Stimulated activated CD4-positive, alpha-beta T cell treated with anti-CD3 and anti-CD28 coated beads, TNF-alpha, amount 100 ng/mL, for 24 hours (primary cell): ENCODE results near the gene IL17RD.

Experiments
- DNase-seq, 3 experiments: peaks; one replicate each; pipeline ENCODE4 v3.0.0-alpha.2; 2020; ENCODE audit warnings: low read depth in 3 of 3

IL17RD gene

DNA sequence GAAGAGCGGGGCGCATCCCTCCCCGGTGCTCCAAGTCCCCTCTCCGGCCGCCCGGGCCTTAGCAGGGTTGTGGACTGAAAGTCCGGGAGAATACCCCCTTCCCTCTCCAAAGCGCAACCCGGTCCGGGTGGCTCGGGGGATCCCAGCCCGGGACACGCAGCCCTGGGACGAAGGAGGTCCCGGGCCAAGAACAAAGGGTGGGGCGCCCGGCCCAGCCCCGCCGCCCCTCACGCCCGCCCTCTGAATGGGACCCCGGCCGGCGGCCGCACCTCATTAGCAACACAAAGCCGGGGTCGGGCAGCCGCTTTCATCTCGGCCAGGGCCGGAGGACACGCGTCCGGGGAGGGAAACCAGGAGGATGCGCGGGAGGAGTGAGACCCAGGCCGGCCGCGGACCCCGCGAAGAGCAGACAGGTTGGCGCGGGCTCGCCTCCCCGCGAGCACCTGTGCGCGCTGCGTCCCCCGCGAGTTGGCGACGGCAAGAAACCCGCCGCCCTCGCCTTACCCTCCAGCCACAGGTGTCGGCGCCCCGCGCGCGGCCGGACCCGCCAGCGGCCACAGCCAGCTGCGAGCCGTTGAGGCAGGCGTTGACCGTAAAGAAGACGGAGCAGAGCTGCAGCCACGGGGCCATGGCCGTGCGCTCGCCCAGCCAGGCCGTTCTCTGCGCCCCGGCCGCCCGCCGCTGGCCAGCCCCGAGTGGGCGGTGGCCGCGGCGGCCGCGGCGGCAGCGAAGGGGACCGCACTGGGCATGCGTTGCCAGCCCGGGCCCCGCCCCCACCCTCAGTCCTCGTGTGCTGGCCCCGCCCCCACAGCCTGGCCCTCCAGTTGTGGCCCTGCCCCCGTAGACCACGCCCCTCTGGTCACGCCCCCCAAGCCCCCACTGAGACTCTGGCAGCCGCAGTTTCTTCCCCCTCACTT, at the start of gene IL17RD:
TSS of gene IL17RD (minus strand) at position 697 of the 917 bp plus-strand sequence. CDS start at position 630, 67 bp downstream.
- DNase-seq: peak in 2 of 3 experiments; percentile 33 to 68

DNA sequence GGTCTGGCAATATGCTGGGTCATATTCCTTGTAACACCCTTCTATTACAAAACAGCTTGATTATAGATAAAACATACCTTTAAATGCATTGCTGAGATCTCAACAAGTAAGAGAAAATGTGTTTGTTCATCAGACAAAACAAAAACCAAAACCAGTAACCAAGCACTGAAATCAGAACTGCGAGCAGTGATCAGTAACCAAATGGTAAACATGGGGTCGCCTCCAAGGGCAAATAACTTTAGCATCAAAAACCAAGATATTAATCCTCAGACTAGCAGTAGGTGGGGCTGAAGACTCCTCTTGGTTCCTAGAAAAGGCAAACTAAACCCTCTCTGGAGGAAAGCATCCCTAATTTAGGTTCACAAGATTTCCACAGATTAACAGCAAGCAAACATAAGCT, 41.3 kb upstream of the IL17RD start:
- no peak for DNase-seq

DNA sequence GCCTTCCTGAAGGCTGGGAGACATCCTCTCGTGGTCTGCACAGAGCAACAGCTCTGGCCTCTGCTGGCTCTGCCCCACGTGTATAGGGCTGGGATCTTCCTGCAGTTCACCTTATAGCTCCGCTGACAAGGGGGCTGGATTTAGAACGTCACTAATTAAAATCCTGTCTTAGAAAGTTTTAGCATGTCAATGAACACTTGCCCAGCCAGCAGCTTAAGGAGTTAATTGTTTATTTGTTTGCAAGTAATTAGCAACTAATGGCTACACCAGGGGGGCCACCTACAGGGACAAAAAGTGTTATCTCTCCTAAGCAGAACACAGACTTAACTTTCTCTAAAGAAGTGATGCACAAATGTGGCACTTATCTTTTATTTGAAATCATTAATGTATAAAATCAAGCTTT, 34.7 kb upstream of the IL17RD start, which contains the start of gene HESX1:
TSS of gene HESX1 (minus strand) at position 84 of the 403 bp plus-strand sequence. CDS start at position 24, 60 bp downstream.
- DNase-seq: no peak

DNA sequence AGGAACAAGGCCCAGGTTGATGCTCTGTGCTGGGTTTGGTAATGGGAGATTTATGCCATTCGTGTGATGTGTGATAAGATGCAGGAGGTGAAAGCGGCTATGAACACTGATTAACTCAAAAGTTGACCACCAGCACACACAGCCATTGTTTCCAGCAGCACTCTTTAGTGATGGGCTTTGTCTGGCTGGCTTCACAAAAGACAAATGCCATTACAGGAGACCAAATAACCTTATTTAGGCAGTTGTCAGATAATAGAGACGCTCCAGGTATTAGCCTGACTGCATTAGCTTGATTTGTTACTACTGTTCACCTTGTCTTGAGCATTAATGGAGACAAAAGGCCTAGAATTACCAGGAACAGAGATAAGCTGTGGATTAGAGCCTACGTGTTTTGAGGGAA, 29.5 kb upstream of the IL17RD start:
- no peak for DNase-seq

DNA sequence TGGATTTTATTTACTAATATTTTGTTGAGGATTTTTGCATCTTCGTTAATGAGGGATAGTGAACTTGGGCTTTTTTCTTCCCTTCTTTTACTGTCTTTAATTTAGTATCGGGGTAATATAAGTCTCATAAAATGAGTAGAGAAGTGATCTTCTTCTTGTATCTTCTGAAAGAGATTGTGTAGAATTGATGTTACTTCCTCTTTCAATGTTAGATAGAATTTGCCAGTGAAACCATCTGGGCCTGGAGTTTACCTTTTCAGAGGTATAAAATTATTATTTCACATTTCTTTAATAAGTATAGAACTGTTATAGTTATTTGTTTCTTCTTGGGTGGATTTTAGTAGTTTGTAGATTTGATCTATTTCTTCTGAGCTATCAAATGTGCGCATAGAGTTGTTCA, 26.9 kb upstream of the IL17RD start:
- DNase-seq: no peak

DNA sequence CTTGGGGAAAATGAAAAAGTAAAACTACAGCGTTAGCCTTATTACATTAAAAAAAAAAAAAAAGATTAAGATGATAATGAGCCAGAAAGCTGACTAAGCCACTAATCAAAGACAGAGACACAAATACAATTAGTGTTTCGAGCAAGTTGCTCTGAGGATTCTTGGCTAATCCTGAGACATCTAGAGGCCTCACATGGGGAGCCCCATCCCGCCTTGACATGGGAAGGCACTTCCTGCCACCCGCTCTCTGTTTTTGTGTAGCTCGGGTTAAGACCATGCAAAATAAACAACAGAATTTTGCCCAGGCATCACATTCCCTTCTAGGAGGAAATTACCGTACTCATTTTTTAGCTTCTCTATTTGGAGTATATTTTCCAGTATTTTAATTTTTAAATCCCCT, 19.4 kb upstream of the IL17RD start:
- DNase-seq: no peak

DNA sequence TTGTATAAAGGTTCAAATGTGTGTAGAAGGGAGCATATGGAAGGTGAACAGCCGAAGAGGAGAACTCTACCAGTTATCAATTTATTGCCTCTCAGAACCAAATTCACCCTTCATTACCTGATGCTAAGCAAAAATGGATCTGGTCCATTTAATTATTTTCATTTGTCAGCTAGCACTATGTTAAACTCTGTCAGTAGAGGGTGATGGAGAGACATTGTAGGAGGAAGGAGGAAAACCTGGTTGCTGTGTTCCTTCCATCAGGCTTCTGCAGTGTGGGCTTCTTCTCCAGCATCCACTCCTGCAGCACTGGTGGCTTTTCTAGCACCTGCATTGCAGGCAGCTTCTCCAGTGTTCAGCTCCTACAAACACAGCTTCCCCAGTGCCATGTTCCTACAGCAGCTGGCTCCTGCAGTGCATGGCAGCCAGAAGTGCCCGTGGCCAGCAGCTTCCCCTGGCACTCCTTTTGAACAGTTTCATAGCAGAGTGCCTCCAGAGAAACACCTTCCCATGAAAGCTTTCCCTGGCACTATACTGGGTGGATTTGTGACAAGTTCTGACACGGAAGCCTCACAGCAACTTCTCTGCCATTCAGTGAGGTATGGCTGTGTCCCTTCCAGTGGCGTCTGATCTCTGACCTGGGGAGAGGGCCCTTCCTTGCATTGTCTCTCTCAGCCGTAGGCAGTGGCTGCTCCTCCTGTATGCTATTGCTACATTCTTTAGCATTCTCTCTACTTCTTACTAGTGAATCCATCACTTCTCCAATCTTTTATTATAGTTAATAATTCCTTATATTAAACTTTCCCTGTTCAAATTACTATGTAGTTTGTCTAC, 14.6 kb upstream of the IL17RD start:
- no peak for DNase-seq

DNA sequence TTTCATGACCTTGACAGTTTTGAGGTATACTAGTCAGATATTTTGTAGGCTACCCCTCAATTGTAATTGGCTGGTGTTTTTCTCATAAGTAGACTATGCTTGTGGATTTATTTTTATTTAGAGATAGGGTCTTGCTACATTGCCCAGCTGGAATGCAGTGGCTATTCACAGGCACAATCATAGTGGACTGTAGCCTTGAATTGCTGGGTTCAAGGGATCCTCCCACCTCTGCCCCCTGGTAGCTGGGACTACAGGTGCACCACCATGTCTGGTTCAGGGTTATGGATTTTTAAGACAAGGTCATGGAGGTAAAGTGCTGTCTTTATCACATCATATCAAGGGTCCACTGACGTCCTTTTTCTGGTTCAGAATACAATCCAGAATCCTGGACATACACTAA, 10.9 kb upstream of the IL17RD start:
- no peak for DNase-seq

DNA sequence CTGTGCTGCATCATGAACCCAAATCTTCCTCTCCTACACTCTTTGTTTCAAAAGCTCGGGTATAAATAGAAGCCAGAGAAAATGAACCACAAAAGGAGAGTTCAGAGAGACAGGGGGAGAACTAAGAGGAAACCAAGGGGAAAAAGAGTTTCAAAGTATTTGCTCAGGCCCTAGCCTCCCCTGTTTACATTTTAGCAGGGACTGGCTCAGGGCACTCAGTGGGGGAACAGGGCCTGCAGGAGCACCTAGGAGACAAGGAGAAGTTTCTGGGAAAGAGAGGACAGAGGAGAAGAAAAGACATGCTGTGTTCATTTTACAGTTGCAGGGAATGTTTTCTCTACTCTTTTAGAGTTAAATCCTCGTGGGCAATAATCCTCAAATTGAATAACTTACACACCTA, 8.5 kb upstream of the IL17RD start:
- DNase-seq: no peak

DNA sequence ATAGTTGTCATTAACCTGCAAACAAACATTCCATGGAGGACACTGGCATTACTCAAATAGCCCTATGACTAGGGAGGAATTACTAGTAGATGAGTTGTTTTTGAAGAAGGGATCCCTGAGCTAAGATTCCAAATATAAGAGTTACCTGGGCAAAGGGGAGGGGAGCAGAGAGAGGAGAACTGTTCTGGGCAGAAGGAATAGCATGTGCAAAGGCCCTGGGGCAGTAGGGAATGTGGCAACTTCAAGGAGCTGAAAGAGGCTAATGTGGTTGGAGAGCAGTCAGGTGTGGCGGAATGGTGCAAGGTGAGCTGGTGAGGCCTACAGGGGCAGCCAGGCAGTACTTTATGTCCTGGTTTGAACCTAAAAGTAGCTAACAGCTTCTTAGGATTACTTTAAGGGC, 5.8 kb upstream of the IL17RD start:
- no peak for DNase-seq

DNA sequence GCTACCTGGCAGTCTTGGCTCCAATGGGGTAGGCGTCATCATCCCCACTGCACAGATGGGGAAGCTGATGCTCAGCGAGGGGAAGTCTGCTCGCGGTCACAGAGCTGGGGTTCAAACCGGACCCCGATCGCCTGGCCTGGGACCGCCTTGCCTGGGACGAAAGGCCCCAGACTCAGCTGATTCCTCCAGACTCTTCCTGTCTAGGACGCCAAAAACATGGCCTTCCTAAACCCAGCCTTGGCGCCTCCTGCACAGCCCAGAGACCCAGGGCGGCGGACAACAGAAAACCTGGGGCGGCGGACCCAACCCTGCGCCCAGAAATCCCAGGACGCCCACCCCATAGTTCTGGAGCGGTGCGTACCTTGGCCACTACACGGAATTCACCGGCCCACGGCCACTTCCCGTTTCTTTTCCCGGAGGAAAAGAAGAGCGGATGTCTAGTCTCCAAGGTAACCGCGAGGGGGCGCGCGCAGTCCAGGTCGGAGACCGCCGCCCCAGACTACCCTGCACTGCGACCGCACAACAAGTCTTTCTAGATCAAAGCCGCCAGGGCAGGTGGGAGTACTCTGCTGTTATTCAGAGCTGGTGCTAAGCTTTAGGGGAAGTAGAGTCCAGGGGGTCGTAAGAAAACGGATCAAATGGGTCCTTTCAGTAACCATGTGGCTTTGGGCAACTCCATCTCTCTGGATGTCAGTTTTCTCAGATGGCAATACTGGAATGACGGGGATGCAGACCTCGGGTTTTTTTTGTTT, 4.9 kb upstream of the IL17RD start:
- DNase-seq: peak; percentile 18 to 57 (median 22)

DNA sequence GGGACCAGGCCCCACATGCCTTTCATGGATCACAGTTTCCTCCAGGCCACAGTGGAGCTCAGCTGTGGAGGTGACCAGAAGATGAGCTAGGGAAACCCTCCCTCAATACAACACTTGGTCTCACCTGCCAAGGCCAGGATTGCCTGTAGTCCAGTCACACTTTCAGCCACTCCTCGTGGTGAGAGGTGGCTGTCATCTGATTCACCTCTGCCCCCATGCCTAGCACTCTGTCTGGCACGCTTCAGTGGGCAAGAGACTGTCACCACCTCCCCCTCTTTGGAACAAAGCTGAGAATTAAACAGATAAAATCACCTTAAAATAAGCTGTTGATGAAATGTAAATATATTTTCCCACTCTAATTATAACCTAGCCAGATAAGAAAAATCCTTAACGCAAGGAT, 4.0 kb upstream of the IL17RD start:
- DNase-seq: no peak

DNA sequence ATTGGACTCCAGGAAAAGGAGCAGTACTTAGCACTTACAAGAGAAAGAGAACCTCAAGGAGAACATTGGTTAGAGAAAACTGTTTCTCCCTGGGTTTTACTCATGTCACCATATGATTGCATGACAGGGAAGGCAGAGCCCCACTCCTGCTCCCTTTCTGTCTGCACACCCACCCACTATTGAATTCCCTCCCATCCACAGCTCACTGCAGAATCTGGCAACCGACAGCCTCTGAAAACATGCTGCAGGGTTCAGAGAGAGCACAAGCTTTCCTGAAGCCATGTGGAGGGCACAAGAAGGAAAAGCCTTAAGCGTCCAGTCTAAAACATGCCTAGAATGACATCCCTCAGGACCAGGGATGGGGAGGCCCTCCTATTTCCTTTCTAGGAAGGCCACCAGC, 3.0 kb upstream of the IL17RD start:
- no peak for DNase-seq

DNA sequence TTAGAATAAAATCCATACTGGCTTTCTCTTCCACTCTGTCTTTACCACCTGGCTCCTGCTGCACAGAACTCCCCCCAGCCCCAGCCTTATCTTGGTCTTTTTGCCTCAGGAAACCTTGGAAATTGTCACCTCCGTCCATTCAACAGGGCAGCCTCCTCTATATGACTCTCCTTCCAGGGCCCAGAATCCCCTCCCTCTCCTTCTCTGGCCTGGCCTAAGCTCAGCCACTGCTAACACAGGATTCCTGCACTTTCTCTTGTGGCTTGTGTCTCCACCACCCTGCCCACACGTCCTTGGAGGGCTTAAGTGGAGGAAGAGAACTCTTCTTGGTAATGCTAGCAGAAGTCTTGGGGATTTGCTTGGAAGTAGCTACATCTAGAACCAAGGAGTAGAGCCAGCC, 1.5 kb upstream of the IL17RD start:
- no peak for DNase-seq

DNA sequence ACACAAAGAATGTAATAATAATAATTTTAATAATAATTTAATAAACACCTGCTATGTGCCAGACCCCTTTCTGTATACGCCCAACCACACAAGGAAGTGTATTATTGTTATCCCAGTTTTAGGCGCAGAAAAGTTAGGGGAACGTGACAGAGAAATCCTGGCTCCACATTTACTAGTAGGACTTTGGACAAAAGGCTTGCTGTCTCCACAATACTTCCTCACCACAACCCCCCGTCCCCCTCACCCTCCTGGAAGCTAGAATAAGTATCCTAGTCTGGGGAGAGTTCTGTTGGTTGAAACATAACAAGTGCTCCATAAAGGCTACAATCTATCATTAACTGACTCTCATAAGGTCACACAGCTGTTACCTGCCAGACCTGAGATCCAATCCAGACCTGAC, 488 bp upstream of the IL17RD start:
- DNase-seq: no peak

DNA sequence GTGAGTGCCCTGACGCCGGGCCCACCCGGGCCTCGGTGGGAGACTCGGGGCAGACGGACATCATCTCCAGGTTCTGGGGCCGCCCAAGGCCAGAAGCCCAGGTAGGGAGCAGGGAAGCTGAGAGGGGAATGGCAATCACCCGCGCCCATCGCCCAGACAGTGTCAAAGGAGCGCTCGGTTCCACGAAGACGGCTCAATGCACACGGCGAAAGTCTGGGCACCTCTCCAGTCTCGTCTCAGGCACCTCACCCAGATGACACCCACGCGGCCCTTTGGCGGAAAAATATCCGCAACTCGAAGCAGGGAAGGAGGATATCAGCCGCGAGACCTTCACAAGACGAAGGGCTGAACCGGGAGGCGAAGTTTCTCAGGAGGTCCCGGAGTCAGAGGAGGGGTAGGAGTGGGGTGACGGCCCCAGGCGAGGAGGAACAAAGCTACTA, 916 bp downstream of the IL17RD start:
- DNase-seq: peak in 1 of 3 experiments; percentile 44

DNA sequence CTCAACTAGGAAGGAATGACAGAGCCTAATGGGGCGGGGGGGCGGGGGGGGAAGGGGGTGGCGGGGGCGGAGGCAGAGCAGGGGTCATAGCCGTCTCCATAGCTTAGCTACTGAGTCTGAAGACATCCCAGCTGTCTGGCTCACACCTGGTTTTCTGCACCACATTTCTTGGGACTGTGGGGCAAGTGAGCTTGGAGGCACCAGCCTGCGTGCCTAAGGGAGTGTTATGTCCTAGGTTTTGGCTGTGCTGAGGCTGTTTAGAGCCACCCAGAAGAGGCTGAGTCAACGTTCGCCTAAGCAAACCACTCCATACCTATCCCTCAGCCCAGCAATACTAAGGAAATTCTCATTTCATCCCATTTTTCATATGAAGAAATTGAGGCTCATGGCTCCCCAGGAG, 1.4 kb downstream of the IL17RD start:
- DNase-seq: no peak

DNA sequence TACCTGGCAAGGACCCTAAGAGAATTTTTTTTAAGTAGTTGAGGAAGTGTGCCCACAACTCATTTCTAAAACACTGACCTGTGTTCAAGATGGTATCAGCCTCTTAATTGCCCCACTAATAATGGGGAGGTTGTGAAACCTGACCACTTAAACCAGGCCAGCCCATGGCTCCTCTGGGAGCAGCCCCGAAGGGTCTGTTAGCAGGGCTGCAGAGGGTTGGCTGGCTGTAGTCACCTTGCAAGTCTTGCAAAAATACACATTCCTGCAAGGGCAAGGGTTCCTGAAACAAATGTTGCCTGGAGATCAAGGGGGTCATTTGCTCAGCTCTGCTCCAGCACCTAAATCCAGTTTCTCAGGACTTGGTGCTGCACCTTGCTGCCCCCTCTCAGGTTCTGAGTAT, 3.2 kb downstream of the IL17RD start:
- no peak for DNase-seq

DNA sequence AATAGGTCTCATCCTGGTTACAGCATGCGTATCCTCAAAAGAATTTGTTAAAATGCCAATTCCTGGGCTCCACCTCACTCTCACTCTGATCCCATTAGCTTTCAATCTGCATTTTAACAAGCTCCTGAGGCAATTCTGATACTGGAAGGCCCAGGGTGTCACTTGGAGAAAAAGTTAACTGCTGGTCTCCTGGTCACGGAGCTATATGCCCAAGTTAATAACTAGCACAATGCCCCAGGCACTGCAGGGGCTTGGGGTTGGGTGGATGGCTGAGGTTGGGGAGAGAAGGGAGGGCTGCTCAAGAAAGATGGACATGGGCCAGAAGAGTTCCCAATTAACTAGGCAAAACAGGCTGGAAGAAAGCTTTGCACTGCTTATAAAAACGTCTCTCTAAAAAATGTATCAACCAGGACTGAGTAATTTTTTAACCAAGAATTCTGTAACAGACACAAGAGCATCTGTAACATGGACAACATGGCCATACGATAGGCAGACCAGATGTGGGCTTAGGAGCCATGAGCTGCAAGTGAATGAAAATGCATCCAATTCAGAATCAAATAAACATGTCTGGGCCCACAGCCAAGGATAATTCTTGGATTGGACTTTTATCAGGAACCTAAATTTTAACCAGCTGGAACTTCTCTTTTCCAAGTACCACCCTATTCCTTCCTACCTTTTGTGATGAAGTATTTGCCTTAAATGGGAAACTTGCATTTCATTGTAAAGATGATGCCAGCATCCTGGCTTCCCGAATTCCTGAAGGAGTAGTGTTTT, 4.2 kb downstream of the IL17RD start:
- no peak for DNase-seq

DNA sequence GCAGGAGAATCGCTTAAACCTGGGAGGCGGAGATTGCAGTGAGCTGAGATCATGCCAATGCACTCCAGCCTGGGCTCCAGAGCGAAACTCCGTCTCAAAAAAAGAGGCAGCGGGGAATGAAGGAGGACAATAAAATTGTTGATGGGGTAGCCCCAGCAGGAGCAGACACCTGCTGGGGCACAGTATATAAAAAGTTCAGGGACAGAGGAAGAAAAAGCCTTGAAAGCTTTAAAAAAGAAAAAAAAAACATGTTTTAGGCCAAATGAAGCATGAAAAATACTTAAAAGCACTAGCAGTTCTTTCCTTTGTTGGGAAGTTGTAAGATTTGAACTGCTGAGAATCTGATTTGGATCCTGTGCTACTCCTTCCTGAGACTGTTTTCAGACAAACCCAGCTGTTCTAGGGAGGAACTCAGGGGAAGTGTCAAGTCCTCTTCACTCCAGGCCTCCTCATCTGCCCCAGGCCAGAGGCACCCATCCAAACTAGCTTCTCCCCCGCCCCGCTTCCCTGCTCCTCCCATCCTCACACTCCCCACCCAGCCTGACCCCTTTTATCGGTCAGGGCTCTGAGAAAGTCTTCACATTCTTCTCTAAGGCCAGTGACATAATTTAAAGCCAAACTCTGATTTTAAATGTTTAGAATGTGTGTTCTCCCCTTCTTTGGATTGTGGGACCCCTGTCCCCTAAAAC, 4.9 kb downstream of the IL17RD start:
- DNase-seq: no peak
